CD4-positive, alpha-beta T cell (primary cell): ENCODE measurements around the gene KRTAP10-7. TPM values are rescaled to one million over a fixed set of nuclear protein-coding genes. Genes with fewer than 3 reads are reported as not detected.
"Not testable (repeated sequence)": the region's sequence is repeated elsewhere in the genome, so short reads cannot be mapped to it uniquely, and the experiment has no call there.

ENCODE experiments used
- ATAC-seq: fragments of 200-7000 bp; cut with Tn5 transposase; one replicate; pipeline ENCODE4 v1.10.0; 2022; ENCODE audit warnings: mild to moderate bottlenecking; ENCODE audit not compliant: poor library complexity
- CTCF ChIA-PET: fragments of 350-600 bp; sonication (Branson Sonifier 250); formaldehyde crosslinking; loops from one replicate; lab custom pipeline; 2021; ENCODE audit warnings: antibody characterized with exemption, inconsistent platforms; lab: Charles Lee
- POLR2A ChIA-PET: fragments of 350-600 bp; sonication (Branson Sonifier 250); formaldehyde crosslinking; loops from one replicate; lab custom pipeline; 2021; ENCODE audit warnings: antibody characterized with exemption, inconsistent platforms; lab: Charles Lee
- DNase-seq, 14 experiments: peaks; one replicate each; pipeline ENCODE4 v3.0.0-alpha.2; 2013 to 2020; ENCODE audit warnings: mixed read lengths in 2 of 14
- H3K27ac ChIP-seq, 2 donors: one replicate each; pipeline versions ENCODE4 v1.5.1 to v1.7.0; 2013; ENCODE audit warnings: low read length in 2 of 2, low read depth in 1 of 2, mild to moderate bottlenecking in 1 of 2
- H3K27me3 ChIP-seq, 2 experiments: 1 replicate in 1 of 2; 2 replicates in 1 of 2; pipeline versions ENCODE4 v1.6.1 to v1.7.0; 2013; ENCODE audit warnings: low read length in 2 of 2, control low read depth in 1 of 2, mild to moderate bottlenecking in 1 of 2, moderate library complexity in 1 of 2; ENCODE audit not compliant: insufficient read depth in 2 of 2, control insufficient read depth in 1 of 2
- H3K36me3 ChIP-seq: one replicate; pipeline ENCODE4 v1.6.1; 2013; ENCODE audit warnings: low read length, control low read depth; ENCODE audit not compliant: insufficient read depth
- H3K4me1 ChIP-seq: one replicate; pipeline ENCODE4 v1.6.1; 2013; ENCODE audit warnings: low read length, control low read depth; ENCODE audit not compliant: insufficient read depth
- H3K4me3 ChIP-seq: one replicate; pipeline ENCODE4 v1.5.1; 2013; ENCODE audit warnings: mild to moderate bottlenecking, low read length, moderate library complexity
- H3K9me3 ChIP-seq, 2 experiments: 1 replicate in 1 of 2; 2 replicates in 1 of 2; pipeline versions ENCODE4 v1.6.1 to v1.7.0; 2013; ENCODE audit warnings: low read length in 2 of 2, mild to moderate bottlenecking in 2 of 2, control low read depth in 1 of 2, moderate library complexity in 1 of 2; ENCODE audit not compliant: control insufficient read depth in 1 of 2, insufficient read depth in 1 of 2
- H3K27ac Mint-ChIP-seq: one replicate; pipeline ENCODE4 v1.8.0; 2020; ENCODE audit warnings: mixed read lengths
- H3K27me3 Mint-ChIP-seq: one replicate; pipeline ENCODE4 v1.8.0; 2021; ENCODE audit warnings: mixed read lengths
- H3K36me3 Mint-ChIP-seq: one replicate; pipeline ENCODE4 v1.8.0; 2021; ENCODE audit warnings: low read depth, mixed read lengths
- H3K4me1 Mint-ChIP-seq: one replicate; pipeline ENCODE4 v1.8.0; 2021; ENCODE audit warnings: low read depth, mixed read lengths
- H3K4me3 Mint-ChIP-seq: one replicate; pipeline ENCODE4 v1.8.0; 2020; ENCODE audit warnings: mild to moderate bottlenecking, mixed read lengths
- H3K9me3 Mint-ChIP-seq: one replicate; pipeline ENCODE4 v1.8.0; 2020; ENCODE audit warnings: mixed read lengths
- intact Hi-C, 2 experiments: fragments of 100-400 bp; cut with DNase I in 1 of 2; cut with micrococcal nuclease in 1 of 2; formaldehyde crosslinking; loops; one replicate each; pipeline versions ENCODE4 v1.15.1 to v1.9.0; 2023 to 2025; cut with DNase I, micrococcal nuclease
- total RNA-seq, 174 experiments: library from RNA in 2 of 174; stranded (reverse) in 2 of 174; gene quantifications; one replicate each; pipeline ENCODE4 v1.2.3 and lab custom pipeline; 2021 to 2026
- TF ChIP-seq, protein P1 (sequence below): fragments of 200-600 bp; IDR thresholded peaks from one replicate; pipeline ENCODE4 v1.8.0; 2022; ENCODE audit warnings: antibody characterized with exemption, mild to moderate bottlenecking

KRTAP10-7 gene
- total RNA-seq, 2 experiments from 2014 or later, result not detected

DNA sequence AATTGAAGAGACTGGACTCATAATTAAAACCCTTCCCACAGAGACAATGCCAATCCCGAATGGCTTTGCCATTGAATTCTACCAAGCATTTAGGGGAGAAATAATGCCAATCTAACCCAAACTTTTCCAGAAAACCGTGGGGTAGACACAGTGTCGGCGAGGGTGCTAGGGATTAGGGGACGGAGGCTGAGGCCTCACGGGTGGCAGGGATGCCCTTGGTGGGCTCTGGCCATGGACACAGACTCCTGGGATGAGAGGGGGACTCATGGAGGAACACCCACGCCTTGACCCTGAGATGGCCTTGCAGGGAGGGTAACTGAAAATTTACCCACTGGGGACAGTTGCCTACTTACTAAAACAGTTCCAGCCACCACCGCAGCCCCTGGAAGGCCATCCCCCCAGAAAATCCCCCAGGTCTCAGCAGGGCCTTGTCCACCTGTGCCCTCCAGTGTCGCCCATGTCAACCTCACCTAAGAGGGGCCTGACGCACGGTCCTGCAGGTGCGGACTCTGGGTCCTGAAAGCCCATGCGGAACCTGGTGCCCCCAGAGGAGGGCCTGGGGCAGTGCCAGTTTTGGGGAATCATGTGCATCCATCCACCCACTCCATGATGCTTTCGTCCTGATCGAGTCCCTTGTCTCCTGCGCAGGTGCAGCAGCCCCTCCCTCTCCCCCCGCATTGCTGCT is 21.9 kb upstream of the KRTAP10-7 start:
- no peaks in the 10 kb centered on the region for H3K36me3 ChIP-seq
- peaks cover 5% of the 10 kb centered on the region for H3K4me1 ChIP-seq
- DNase-seq, result peak in 1 of 14 experiments; percentile 28
- H3K27me3 ChIP-seq, result no peaks in the 10 kb centered on the region
- peaks cover 12% of the 10 kb centered on the region for H3K4me1 Mint-ChIP-seq
- peaks cover 7% of the 10 kb centered on the region for H3K27me3 Mint-ChIP-seq
- ChIA-PET CTCF (no interaction called here), POLR2A (no interaction called here)
- intact Hi-C loops, result no loop called here
- H3K27ac Mint-ChIP-seq, result no peak overlapping the region
- no peak overlapping the region for H3K27ac ChIP-seq
- H3K9me3 ChIP-seq, result peaks cover 12 to 47% of the 10 kb centered on the region in 2 experiments
- ATAC-seq, result no peak
- H3K4me3 Mint-ChIP-seq, result no peak overlapping the region
- peaks cover 14% of the 10 kb centered on the region for H3K9me3 Mint-ChIP-seq
- no peak overlapping the region for H3K4me3 ChIP-seq
- TF ChIP-seq, protein P1, sequence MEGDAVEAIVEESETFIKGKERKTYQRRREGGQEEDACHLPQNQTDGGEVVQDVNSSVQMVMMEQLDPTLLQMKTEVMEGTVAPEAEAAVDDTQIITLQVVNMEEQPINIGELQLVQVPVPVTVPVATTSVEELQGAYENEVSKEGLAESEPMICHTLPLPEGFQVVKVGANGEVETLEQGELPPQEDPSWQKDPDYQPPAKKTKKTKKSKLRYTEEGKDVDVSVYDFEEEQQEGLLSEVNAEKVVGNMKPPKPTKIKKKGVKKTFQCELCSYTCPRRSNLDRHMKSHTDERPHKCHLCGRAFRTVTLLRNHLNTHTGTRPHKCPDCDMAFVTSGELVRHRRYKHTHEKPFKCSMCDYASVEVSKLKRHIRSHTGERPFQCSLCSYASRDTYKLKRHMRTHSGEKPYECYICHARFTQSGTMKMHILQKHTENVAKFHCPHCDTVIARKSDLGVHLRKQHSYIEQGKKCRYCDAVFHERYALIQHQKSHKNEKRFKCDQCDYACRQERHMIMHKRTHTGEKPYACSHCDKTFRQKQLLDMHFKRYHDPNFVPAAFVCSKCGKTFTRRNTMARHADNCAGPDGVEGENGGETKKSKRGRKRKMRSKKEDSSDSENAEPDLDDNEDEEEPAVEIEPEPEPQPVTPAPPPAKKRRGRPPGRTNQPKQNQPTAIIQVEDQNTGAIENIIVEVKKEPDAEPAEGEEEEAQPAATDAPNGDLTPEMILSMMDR, result no peak
- no peaks in the 10 kb centered on the region for H3K36me3 Mint-ChIP-seq

GRCh38 chr21:44579056-44579832 is 21.2 kb upstream of the KRTAP10-7 start:
- Mint-ChIP-seq H3K27me3 (peaks cover 13% of the 10 kb centered on the region), H3K4me3 (no peak overlapping the region), H3K36me3 (no peaks in the 10 kb centered on the region), H3K27ac (no peak overlapping the region), H3K4me1 (peaks cover 20% of the 10 kb centered on the region), H3K9me3 (peaks cover 14% of the 10 kb centered on the region)
- ChIA-PET CTCF (no interaction called here), POLR2A (no interaction called here)
- ATAC-seq, result no peak
- no peak for DNase-seq
- TF ChIP-seq, protein P1, result no peak
- Histone ChIP-seq H3K36me3 (no peaks in the 10 kb centered on the region), H3K27me3 (no peaks in the 10 kb centered on the region), H3K4me1 (peaks cover 5% of the 10 kb centered on the region), H3K4me3 (no peak overlapping the region), H3K27ac (no peak overlapping the region), H3K9me3 (peaks cover 12 to 46% of the 10 kb centered on the region in 2 experiments)
- intact Hi-C loops, result no loop called here

GRCh38 chr21:44579833-44580144 is 20.6 kb upstream of the KRTAP10-7 start:
- CTCF ChIA-PET, result no interaction called here
- intact Hi-C loops, result no loop called here
- H3K36me3 Mint-ChIP-seq, result no peaks in the 10 kb centered on the region
- POLR2A ChIA-PET, result no interaction called here
- peaks cover 14% of the 10 kb centered on the region for H3K9me3 Mint-ChIP-seq
- H3K4me1 ChIP-seq, result peaks cover 3% of the 10 kb centered on the region
- DNase-seq, result no peak
- H3K27ac ChIP-seq, result no peak overlapping the region
- H3K9me3 ChIP-seq, result peaks cover 12 to 41% of the 10 kb centered on the region in 2 experiments
- ATAC-seq, result no peak
- H3K4me1 Mint-ChIP-seq, result peaks cover 24% of the 10 kb centered on the region
- no peak overlapping the region for H3K27ac Mint-ChIP-seq
- H3K27me3 Mint-ChIP-seq, result peaks cover 17% of the 10 kb centered on the region
- H3K27me3 ChIP-seq, result no peaks in the 10 kb centered on the region
- TF ChIP-seq, protein P1, result no peak
- no peak overlapping the region for H3K4me3 ChIP-seq
- peak overlapping the region; percentile 20 for H3K4me3 Mint-ChIP-seq
- H3K36me3 ChIP-seq, result no peaks in the 10 kb centered on the region

DNA sequence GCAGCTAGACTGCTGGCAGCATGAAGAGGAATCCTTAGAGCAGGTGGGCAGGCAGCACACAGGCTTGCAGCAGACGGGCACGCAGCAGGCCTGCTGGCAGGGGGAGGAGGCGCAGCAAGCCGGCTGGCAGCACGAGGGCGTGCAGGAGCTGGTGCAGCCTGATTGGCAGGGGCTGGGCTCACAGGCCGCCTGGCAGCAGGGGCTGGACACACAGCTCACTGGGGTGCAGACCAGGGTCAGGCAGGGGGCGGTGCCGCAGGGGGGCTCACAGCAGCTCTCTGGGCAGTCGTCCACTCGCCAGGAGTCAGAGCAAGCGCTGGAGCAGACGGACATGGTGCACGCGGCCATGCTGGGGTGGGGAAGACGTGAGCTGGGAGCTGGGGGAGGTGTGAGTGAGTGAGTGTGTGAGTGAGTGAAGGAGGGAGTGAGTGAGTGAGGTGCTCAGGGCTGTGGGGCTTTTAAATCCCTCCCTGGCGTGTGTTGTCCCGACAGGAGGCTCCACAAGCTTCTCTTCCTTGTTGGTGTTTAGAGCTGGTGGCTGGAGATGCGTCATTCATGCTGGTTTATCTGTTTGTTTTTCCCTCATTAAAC is 20.1 kb upstream of the KRTAP10-7 start, which contains the start of gene KRTAP10-5:
Gene KRTAP10-5, minus strand, starts transcription at position 374 of the 591 bp plus-strand sequence. Its CDS starts 26 bp downstream, at position 348.
- peaks cover 24% of the 10 kb centered on the region for H3K4me1 Mint-ChIP-seq
- DNase-seq, H3K4me1 ChIP-seq, intact Hi-C loops, H3K4me3 ChIP-seq, H3K27ac ChIP-seq, H3K27ac Mint-ChIP-seq, H3K36me3 Mint-ChIP-seq, H3K27me3 ChIP-seq, ATAC-seq, H3K36me3 ChIP-seq: not testable (repeated sequence)
- peaks cover 12 to 38% of the 10 kb centered on the region in 2 experiments for H3K9me3 ChIP-seq
- CTCF ChIA-PET, result interaction anchor here (0.6 kb wide), 1 partner anchor 48 kb away, joined by 3 read pairs; no protein-coding TSS in a partner anchor
- H3K4me3 Mint-ChIP-seq, result peak within 1 kb of the TSS; percentile 20
- POLR2A ChIA-PET, result interaction anchor here (1.5 kb wide), 1 partner anchor 33 kb away, joined by 6 read pairs; no protein-coding TSS in a partner anchor
- peaks cover 14% of the 10 kb centered on the region for H3K9me3 Mint-ChIP-seq
- H3K27me3 Mint-ChIP-seq, result peaks cover 21% of the 10 kb centered on the region
